Uterus (tissue), 2 donors: ENCODE results near the gene IRF5.

Source experiments
- POLR2A ChIP-seq, 2 donors: fragments of 450-650 bp; IDR thresholded peaks; one replicate each; pipeline ENCODE4 v1.6.1; 2016; ENCODE audit warnings: antibody characterized with exemption in 2 of 2, mild to moderate bottlenecking in 1 of 2, moderate library complexity in 1 of 2
- TF ChIP-seq, protein P1 (sequence below), 4 experiments: fragments of 200-600 bp in 2 of 4; fragments of 450-650 bp in 2 of 4; sonication (generic) in 2 of 4; IDR thresholded peaks; one replicate each; pipeline ENCODE4 v1.5.1; 2016 to 2019; ENCODE audit warnings: antibody characterized with exemption in 4 of 4, mild to moderate bottlenecking in 2 of 4, moderate library complexity in 1 of 4

DNA sequence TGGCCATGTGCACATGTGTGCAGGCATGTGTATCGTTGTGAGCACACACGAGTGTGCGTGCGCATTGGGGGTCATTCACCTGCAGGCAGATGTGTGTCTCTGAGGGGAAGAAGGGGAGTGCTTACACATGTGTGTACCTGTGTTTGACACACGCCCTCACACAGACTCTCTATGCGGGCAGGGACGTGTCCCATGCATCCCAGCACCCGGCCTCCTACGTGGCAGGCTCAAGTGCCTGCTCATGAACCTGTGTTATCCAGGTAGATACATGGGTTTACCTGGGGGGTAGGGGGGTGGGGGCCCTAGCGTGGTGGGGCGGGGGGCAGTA is 45.8 kb upstream of the IRF5 start:
- TF ChIP-seq, protein P1, sequence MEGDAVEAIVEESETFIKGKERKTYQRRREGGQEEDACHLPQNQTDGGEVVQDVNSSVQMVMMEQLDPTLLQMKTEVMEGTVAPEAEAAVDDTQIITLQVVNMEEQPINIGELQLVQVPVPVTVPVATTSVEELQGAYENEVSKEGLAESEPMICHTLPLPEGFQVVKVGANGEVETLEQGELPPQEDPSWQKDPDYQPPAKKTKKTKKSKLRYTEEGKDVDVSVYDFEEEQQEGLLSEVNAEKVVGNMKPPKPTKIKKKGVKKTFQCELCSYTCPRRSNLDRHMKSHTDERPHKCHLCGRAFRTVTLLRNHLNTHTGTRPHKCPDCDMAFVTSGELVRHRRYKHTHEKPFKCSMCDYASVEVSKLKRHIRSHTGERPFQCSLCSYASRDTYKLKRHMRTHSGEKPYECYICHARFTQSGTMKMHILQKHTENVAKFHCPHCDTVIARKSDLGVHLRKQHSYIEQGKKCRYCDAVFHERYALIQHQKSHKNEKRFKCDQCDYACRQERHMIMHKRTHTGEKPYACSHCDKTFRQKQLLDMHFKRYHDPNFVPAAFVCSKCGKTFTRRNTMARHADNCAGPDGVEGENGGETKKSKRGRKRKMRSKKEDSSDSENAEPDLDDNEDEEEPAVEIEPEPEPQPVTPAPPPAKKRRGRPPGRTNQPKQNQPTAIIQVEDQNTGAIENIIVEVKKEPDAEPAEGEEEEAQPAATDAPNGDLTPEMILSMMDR (IDR thresholded peaks at IDR 0.05) = no peak
- TF ChIP-seq POLR2A (IDR thresholded peaks at IDR 0.05) = no peak
